Hepatic stellate cell (primary cell): ENCODE measurements around the gene ALB.
"Not testable (repeated sequence)": the region's sequence is repeated elsewhere in the genome, so short reads cannot be mapped to it uniquely, and the experiment has no call there.

Source experiments
- DNase-seq: peaks from one replicate; pipeline ENCODE4 v3.0.0; 2011; ENCODE audit warnings: low spot score

The ALB gene

GRCh38 chr4:73404042-73404441 lies at the start of gene ALB:
Gene ALB, plus strand, starts transcription at chr4:73404287. Its CDS starts 41 bp downstream, at chr4:73404328.
- no peak for DNase-seq

- DNase-seq, result not testable (repeated sequence)
Observed at GRCh38 chr4:73357174-73357573, 46.9 kb upstream of the ALB start.

GRCh38 chr4:73369506-73370199 lies 34.4 kb upstream of the ALB start:
- DNase-seq, result not testable (repeated sequence)

- no peak for DNase-seq
Observed at GRCh38 chr4:73375328-73375741, 28.8 kb upstream of the ALB start.

- no peak for DNase-seq
Observed at GRCh38 chr4:73376251-73376650, 27.8 kb upstream of the ALB start.

GRCh38 chr4:73376976-73377375 lies 27.1 kb upstream of the ALB start:
- no peak for DNase-seq

- no peak for DNase-seq
Observed at GRCh38 chr4:73378887-73379286, 25.2 kb upstream of the ALB start.

GRCh38 chr4:73379946-73380345 lies 24.1 kb upstream of the ALB start:
- DNase-seq, result no peak

- no peak for DNase-seq
Observed at GRCh38 chr4:73381214-73381613, 22.9 kb upstream of the ALB start.

- DNase-seq, result no peak
Observed at GRCh38 chr4:73383452-73383851, 20.6 kb upstream of the ALB start.

- DNase-seq, result no peak
Observed at GRCh38 chr4:73387552-73387951, 16.5 kb upstream of the ALB start.

GRCh38 chr4:73388887-73389286 lies 15.2 kb upstream of the ALB start:
- no peak for DNase-seq

- DNase-seq, result not testable (repeated sequence)
Observed at GRCh38 chr4:73389663-73390062, 14.4 kb upstream of the ALB start.

- DNase-seq, result no peak
Observed at GRCh38 chr4:73391774-73392173, 12.3 kb upstream of the ALB start.

- no peak for DNase-seq
Observed at GRCh38 chr4:73392936-73393335, 11.2 kb upstream of the ALB start.

GRCh38 chr4:73396304-73396703 lies 7.8 kb upstream of the ALB start:
- DNase-seq, result no peak

GRCh38 chr4:73396993-73397972 lies 6.8 kb upstream of the ALB start:
- no peak for DNase-seq

- no peak for DNase-seq
Observed at GRCh38 chr4:73401412-73401811, 2.7 kb upstream of the ALB start.

GRCh38 chr4:73404457-73404856 lies 370 bp downstream of the ALB start:
- DNase-seq, result no peak

GRCh38 chr4:73405138-73405537 lies 1.1 kb downstream of the ALB start:
- DNase-seq, result no peak

- DNase-seq, result no peak
Observed at GRCh38 chr4:73406548-73406875, 2.4 kb downstream of the ALB start.

- DNase-seq, result no peak
Observed at GRCh38 chr4:73407227-73407673, 3.2 kb downstream of the ALB start.

- DNase-seq, result no peak
Observed at GRCh38 chr4:73408181-73408867, 4.2 kb downstream of the ALB start.
